Activated CD4-positive, CD25-positive, alpha-beta regulatory T cell treated with anti-CD3 and anti-CD28 coated beads, Interleukin-2, amount 50 U/mL, for 24 hours (primary cell): ENCODE measurements around the gene RAB12.
A peak's percentile ranks its signal among the peaks of the same experiment; 100 is the strongest.
"Not testable (repeated sequence)": the region's sequence is repeated elsewhere in the genome, so short reads cannot be mapped to it uniquely, and the experiment has no call there.

Experiments used
- ATAC-seq, 2 donors: fragments of 150-1000 bp; cut with Tn5 transposase; one replicate each; pipeline ENCODE4 v1.10.0; 2021; ENCODE audit warnings: mild to moderate bottlenecking in 1 of 2, moderate library complexity in 1 of 2

Gene RAB12

DNA sequence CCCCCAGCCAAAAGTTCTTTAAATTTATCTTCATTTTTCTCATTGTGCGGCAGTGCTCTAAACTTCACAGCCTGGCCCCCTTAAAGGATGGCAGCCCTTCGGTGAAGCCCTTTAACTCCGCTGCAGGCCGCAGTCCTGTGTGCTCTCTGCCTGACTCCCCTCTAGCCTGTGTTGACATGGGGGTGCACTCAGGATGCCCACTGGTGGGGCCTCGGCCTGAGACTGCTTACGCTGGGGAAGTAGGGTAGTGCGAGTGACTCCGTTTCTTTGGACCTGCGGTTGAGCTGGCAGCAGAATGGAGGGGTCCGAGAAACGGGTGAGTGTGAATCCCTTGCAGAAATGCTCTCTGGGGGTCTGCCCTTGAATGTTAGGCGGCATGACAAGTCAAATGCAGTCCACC is 5.6 kb downstream of the RAB12 start:
- no peak for ATAC-seq

DNA sequence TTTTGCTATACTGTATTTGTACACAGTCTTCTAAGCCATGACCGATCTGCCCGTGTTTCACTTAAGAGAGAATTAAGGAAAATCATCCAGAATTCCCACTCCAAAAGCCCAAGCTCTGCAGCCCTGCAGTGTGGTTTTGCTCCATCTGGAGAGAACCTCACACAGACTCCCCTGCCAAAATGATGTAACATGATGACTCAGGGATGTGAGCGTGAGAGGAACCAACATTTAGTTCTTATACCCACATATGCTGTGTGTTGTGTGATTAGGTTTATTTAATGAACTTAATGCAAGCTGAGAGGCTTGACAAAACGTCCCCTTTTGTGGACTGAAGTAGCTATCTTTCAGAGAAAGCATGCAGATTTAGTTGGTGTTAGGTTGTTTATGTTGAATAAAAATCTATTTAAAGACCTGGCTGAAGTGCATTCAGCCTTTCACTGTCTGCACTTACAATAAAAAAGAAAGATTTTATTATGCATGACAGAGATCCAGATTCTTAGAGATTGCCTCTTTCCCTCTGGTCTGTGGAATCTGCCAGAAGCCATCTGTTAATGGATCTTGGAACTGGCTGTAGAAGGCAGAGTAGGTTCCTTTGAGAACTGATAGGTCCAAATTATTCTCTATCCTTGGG is 6.3 kb downstream of the RAB12 start:
- peak; percentile 29 to 45 for ATAC-seq

DNA sequence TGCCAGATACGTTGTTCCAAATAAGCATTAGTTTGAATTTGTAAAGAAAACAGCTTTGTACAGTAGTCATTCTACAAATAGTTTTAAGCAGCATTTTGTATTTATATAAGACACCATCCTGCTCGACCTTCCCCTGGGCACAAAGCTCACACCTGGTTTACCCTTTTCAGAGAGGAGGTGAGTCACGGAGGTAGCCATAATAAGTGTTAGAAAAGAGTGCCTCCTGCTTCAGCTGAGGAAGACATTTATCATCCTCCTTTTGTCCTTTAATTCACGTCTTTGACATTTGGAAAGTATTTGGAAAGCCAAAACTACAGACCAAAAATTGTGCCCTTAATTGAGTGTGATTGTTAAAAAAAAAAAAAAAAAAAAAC is 6.8 kb downstream of the RAB12 start:
- no peak for ATAC-seq

DNA sequence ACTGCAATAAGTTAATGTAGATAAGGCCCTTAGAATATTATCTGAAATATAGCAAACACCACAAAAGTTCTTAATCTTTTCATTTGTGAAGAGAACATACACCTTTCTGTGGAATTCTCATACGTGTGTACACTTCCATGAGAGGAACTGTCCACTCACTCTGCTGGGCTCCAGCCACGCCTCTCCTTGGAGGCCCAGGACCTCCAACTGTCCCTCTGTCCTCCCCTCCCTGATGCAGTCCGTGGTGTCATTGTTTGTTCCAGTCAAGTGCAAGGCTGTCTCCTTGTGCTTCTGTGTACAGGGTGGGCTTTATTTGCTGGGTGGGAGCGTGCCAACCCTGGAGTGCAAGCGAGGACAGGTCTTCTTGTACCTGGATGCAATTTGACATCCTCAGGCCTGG is 8.7 kb downstream of the RAB12 start:
- no peak for ATAC-seq

DNA sequence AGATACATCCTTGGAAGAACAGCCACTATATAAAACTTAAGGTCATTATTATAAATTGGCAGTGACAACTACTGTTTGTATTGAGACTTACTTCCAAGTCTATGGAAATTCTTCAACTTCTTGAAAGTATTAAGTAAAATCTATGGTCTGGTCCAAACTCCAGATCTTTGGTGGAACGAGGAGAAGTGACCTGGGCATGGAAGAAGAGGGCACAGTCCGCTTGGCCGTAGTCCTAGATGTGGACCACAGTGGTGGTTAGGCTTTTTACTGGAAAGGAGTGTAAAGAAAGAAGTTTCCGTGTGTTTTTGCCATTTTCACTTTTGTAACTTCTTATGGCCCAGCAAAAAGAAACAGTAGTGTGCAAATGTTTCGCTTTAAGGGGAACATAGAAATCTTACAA is 9.8 kb downstream of the RAB12 start:
- no peak for ATAC-seq

DNA sequence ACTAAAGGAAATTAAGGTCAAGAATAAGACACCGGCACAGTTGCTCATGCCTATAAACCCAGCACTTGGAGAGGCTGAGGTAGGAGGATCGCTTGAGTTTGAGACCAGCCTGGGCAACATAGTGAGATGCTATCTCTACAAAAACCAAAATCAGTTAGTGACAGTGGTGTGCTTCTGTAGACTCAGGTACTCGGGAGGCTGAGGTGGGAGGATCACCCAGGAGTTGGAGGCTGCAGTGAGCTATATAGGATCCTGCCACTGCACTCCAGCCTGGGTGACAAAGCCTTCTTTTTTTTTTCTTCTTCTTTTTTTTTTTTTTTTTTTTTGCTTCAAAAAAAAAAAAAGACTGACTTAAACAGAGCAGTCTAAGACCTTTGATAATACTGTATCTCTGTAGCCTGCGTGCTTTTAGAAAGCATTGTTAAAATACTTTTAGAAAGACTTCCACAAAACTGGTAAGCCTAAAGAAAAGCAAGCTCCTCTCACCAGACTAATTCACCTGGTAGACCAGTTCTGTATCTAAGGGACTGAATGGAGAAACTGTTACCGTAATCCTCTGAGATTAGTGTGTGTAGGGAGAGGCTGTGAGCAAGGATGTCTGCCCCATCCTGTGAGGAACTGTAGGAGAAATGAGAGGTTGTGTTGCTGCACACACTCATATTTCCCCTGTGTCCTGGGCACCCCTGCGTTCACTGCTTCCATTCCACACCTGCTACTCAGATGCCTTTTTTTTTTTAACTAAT is 10.8 kb downstream of the RAB12 start:
- no peak for ATAC-seq

DNA sequence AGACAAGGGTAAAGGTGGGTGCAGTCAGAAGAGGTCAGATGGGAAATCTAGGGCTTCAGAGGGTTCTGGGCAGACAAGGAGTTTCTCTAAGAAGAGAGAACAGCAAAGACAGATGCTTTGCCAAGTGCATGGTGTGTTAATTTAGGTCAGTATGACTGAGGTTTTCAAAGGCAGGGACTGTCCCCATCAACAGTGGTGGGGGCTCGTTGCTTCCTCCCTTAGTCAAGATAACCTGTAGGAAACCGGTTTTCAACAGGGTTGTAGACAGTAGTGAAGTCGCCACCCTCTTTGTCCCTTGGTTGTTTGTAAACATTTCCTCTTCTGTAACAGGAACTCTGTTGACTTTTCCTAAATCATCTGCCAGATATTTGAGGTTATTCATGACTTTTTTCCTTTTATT is 11.6 kb downstream of the RAB12 start:
- ATAC-seq, result peak in 1 of 2 donors; percentile 50

DNA sequence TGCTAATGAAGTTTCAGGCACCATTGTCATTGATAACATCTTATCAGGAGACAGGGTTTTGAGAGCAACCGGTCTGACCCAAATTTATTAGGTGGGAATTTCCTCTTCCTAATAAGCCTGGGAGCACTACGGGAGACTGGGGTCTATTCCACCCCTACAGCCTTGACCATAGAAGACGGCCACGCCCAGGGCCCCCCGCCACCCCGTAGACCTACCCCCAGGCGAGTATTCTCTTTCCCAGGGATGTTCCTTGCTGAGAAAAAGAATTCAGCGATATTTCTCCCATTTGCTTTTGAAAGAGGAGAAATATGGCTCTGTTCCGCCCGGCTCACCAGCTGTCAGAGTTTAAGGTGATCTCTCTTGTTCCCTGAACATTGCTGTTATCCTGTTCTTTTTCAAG is 13.4 kb downstream of the RAB12 start:
- ATAC-seq, result not testable (repeated sequence)

DNA sequence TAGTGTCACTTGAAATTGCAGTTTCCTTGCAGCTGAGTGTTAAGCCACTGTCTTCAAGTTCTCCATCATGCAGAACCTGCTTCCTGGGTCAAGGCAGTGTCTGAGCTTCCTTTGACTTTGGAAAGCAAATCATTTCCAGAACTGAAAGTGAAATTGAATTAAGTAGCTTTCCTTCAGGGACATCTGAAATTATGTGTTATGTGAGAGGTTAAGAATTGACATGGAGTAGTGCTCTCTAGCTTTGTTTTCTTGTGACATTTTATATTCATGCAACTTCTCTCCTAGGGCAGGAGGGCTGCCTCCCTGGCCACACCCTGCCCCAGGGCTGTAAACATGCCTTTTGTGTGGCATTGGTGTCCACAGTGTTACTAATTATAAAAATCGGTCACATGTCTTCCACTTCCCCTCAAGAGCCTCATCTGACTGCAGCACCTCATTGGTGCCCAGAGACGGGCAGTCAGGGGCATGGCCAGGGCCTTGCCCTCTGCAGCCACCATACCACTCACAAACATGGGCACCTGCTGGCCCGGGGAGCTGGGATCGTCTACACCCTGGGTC is 14.4 kb downstream of the RAB12 start:
- ATAC-seq, result peak; percentile 53 to 59

DNA sequence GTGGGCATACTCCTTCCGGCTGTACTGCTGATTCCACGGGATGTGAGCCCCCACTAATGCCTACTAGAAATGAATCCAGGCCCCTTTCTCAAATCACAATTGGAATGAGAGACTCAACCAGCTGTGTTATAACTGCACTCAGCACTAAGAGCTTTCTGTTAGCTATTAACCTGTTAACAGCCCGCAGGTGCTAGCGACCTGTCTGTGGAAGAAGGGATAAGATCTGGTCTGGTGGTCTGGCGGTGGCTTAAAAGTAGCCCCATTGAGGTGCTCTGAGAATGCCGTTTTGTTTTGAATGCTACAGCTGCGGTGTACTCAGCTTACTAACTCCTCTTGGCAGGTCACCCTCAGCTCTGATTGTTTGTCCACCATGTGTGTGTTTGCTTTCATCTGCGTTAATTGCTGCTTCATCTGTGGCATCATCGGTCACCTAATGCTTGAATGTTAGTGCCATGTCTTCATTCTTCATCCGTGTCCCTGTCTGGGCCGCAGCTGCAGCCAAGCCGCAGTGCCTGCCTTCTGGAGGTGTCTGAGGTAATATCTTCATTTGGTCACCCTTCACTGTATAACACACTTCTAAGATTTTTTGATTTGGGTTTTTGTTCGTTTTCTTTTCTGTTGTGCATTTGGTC is 16.3 kb downstream of the RAB12 start:
- ATAC-seq, result no peak

DNA sequence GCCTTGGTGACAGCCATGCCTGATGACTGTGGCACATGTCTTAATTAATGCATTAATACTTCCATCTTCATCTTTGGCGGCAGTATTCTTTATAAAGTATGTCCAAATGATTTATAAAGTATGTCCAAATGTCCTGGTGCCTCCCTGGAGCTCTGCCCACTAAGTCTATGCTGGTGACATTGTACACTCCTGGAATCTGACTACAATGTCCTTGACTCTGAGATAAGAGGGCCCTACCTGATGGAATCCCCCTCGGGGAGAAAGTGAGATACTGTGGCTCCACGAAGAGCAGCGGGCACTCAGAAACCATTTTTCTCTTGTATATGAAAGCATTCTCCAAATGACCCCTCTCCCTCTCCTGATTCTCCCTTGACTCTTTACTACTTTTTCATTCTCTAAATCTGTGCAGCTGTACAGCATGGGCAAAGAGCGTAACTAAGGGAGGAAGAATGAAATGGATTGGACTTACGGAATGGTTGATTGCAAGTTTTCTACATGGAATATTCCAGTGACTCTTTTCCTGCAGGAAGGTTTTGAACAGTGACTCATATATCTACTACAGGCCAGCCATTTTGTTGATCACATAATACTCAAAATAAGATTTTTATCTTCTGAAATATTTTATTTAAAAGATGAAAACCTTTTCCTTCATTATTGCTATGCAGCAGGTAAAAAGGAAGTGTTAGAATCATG is 17.3 kb downstream of the RAB12 start:
- ATAC-seq, result no peak

DNA sequence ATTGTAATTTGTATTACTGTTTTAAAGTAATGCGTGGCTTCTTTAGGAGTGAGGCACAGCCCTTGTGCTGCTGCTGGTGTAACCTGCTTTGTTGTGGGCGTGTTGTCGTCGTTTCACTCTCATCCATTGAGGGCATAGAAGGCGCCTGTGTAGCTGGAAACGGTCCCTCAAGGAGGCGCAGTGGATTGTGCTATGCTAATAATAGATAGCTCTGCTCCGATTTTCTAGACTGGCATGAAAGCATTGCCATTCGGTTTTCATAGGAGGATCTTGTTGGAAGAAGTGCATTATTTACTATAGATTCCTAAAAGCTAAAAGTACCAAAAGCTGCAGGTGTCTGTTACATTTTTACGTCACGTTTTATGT is 17.9 kb downstream of the RAB12 start:
- ATAC-seq, result no peak

DNA sequence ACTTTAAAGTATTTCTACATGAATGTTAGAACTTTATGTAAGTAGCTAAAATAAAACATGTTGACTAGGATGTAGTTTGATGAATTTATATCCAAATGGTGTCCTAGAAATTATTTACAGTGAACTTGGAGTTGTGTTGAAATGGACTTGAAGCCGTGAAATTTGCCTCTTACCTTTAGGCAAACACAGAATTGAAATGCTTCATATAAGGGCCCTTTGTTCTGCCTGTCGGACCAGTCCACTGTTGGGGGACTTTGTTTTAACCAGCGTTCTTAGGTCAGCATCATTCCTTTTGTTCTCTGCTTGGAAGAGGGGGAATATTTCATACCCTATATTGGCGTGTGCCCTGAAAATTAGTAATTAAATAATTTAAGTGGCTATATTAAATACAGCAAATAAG is 18.3 kb downstream of the RAB12 start:
- no peak for ATAC-seq

DNA sequence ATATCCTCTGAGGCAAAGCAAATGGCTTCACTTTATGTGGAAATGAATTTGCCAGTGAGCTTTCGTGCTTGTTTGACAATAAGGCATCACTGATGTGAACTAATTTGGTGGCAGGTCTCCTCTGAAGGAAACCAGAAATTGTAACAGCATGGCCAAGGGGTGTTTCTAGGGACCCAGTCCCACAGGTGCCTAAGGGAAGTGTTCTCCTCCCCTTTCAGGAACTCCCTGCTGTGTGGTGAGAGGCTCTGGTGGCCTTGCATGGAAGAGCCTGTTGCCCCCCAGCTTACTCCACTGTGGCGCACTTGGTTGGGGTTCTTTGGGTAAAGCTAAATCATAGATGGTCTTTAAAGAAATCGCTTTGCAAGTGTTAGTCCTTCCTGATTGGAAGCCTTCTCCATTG is 20.4 kb downstream of the RAB12 start:
- no peak for ATAC-seq

DNA sequence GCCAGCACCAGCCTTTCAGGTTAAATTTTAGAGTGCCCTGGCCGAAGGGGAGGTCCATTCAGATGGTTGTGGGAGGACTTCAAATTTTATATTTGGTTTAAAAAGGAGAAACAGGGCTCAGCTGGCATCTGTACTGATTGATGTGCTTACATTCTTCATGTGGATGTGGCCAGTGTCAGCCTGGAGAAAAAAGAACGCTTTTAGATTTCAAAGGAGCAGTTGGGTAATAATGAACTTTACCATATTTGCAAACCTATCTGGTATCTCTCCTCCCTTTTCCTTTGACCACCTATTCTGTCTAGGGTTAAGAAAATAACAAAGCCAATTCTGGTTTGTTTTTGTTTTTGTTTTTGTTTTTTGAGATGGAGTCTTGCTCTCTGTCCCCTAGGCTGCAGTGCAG is 21.3 kb downstream of the RAB12 start:
- no peak for ATAC-seq

DNA sequence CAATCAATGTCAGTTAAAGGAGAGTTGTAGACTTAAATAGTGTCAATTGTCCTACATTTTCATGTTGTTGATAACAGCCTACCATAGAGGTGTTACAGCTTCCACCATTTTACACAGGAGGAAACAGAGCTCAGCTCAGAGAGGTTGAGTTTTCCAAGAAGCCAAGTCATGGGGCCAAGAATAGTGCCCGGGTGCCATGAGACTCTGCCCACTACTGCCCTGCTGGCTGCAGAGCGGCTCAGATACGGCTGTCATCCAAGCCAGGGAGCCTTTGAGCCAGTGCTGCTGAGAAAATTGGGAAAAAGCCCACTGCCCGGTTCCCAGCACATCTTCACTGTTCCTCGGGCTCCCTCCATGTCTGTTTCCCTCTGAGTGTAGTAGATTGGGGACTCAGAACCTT is 22.0 kb downstream of the RAB12 start:
- ATAC-seq, result no peak

DNA sequence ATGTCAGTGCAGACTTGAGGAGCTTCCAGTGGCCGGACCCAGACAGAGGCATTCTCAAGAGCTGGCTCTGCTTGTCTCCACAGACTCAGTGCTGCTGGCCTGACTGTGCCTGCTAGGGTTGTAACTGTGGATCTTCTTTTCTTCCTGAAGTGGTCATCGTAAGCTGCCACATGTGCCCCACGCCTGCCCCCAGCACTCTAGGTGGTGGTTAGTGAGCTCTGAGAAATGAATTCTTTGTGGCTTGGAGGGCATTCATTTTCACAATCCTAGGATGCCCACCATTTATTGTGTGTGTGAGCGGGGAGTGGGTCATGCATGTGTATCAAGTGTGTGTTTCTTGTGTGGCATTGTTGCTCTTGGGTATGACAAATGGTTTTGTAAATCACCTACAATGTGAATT is 23.1 kb downstream of the RAB12 start:
- no peak for ATAC-seq

DNA sequence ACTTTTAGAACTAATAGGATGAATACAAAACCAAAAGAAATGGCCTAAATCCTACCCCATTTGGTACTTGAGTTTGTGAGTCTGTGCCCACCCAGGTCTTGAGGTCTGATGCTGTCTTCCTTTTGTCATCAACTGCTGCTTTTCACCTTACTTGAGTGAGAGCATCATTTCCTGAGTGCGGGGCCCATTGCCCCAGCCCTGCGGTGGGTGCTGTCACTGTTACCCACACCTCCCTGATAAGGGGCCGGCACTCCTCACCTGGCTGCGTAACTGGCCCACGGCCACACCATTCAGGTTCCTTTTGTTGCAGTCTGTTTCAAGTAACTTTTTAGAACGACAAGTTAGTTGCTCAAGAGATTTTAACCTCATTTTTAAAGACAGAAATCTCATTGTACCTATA is 25.3 kb downstream of the RAB12 start:
- no peak for ATAC-seq

DNA sequence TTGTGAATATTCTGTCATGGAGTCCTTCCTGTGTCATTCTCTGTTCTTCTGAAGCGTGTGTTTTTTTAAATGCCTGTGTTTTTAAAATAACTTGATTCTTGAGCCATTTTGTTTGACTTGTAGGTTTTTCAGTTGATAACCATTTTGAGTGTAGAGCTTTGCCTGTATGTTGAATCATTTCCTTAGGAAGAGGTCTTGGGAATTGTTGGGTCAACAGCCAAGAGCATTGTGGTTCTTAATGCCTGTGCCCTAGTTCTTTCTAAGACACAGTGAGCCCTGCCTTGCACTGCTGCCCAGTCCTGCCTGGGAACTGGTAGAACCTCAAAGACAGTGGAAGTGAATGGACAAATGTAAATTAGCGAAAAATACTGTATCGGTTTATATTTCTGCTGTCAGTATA is 25.9 kb downstream of the RAB12 start:
- no peak for ATAC-seq

DNA sequence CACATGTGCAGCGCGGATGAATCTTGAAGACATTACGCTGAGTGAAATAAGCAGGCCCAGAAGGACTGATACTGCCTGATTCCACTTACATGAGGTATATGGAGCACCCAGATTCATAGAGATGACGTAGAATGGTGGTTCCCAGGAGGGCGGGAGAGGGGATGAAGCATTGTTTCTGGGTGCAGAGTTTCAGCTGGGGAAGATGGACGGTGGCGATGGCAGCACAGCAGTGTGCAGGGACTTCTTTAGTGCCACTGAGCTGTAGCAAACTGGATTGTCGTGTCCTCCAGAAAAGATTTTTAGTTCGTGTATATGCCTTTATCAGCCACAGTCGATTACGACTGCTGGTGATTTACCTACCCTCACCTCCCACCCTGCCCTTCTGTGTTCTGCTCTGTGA is 30.5 kb downstream of the RAB12 start:
- ATAC-seq, result no peak

DNA sequence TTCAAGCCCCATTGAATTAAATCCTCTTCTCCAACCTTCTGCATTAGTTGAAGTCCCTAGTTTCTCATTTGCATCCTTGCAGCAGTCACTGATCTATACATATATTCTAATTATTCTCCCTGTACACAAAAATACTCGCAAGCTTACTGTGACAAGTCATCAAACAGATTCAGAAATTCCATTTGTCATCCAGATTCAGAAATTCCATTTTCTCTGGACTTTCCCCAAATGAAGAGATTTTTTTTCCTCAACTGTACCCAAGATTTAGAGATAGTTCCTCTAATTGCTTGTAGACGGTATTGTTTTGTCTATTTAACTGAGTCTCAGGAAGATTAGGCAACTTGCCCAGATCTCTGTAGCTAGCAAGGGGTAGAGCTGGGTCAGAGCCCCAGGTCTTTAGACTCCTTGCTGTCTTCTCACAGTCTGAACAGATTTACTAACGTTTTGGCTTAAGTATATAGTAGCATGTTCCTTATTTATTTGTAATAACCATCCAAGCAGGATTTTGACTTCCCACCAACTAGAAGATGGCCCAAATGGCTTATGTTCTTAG is 34.2 kb downstream of the RAB12 start:
- ATAC-seq, result peak in 1 of 2 donors; percentile 13

DNA sequence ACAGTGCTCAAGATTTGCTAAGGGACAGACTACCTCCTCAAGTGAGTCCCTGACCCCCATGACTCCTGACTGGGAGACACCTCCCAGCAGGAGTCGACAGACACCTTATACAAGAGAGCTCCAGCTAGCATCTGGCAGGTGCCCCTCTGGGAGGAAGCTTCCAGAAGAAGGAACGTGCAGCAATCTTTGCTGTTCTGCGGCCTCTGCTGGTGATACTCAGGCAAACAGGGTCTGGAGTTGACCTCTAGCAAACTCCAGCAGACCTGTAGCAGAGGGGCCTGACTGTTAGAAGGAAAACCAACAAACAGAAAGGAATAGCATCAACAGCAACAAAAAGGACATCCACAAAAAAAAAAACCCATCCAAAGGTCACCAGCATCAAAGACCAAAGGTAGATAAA is 38.1 kb downstream of the RAB12 start:
- ATAC-seq, result not testable (repeated sequence)
